HG02588 (cell line): Measurements from ENCODE around the gene POLR3A.
"Not testable (repeated sequence)": the region's sequence is repeated elsewhere in the genome, so short reads cannot be mapped to it uniquely, and the experiment has no call there.

Source experiments
- ATAC-seq: cut with Tn5 transposase; IDR thresholded peaks from one replicate; pipeline ENCODE4 v1.9.1; 2021; ENCODE audit warnings: mild to moderate bottlenecking, moderate library complexity; ENCODE audit not compliant: unreplicated experiment

The POLR3A gene

GRCh38 chr10:78025685-78026364 is 3.5 kb downstream of the POLR3A start:
- ATAC-seq: no peak

GRCh38 chr10:78023741-78024140 is 5.6 kb downstream of the POLR3A start:
- no peak for ATAC-seq

GRCh38 chr10:78021201-78021600 is 8.1 kb downstream of the POLR3A start:
- no peak for ATAC-seq

GRCh38 chr10:78019264-78019663 is 10.1 kb downstream of the POLR3A start:
- ATAC-seq: no peak

DNA sequence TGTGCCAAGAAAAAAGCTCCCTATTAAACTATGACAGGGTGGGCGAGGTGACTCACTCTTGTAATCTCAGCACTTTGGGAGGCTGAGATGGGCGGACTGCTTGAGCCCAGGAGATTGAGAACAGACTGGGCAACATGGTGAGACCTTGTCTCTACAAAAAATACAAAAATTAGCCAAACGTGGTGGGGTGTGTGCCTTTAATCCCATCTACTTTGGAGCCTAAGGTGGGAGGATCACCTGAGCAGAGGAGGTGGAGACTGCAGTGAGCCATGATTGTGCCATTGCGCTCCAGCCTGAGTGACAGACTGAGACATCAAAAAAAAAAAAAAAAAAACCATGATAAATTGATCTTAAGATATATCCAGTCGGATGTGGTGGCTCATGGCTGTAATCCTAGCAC is 11.5 kb downstream of the POLR3A start:
- no peak for ATAC-seq

- no peak for ATAC-seq
Measured at GRCh38 chr10:78015546-78015945, 13.8 kb downstream of the POLR3A start.

GRCh38 chr10:78013564-78013963 is 15.8 kb downstream of the POLR3A start:
- no peak for ATAC-seq

- ATAC-seq: no peak
Measured at GRCh38 chr10:78011065-78011464, 18.2 kb downstream of the POLR3A start.

DNA sequence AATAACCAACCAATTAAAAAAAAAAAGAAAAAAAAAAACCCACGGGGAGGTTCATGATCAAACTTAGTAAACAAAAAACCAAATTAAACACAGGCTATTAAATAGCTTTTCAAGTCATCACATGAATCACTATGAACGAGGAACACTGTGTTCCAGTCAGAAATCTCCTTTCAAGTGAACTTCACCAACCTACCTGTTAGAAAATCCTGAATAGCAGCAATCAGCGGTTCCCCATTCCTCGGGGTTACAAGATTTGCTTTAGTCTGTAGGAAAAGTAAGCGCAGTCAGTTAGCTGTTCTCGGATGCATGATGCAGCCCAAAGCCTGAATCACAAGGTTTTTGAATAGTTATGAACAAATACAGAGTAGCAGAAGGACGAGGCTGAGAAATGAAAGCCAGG is 19.0 kb downstream of the POLR3A start:
- ATAC-seq: no peak

- no peak for ATAC-seq
Measured at GRCh38 chr10:78009662-78010061, 19.7 kb downstream of the POLR3A start.

GRCh38 chr10:78007172-78007571 is 22.1 kb downstream of the POLR3A start:
- no peak for ATAC-seq

- ATAC-seq: no peak
Measured at GRCh38 chr10:78004215-78005026, 24.9 kb downstream of the POLR3A start.

- no peak for ATAC-seq
Measured at GRCh38 chr10:78002541-78003288, 26.6 kb downstream of the POLR3A start.

DNA sequence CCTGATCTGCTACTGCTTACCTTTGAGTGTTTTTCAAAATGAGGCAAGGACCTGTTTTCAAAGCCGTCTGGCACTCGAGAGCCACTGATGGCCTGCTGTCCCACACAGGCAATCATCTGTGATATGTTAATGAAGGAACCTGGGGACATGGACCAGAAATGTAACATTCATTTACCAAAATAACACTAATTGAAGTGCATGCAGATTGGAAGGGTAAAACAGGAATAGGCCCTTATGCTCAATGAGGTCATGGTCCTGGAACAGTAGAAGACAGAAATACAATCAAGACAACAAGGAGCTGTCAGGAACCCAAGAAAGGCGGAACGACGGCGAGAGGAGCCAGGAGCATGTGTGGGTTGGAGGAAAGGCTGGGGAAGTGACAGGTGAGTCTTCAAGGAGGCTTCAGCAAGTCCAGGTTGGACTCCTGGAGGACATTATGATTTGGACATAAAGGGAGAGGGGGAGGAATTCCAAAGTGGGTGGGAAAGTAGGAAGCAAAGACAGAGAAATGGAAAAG is 28.3 kb downstream of the POLR3A start:
- ATAC-seq: no peak

DNA sequence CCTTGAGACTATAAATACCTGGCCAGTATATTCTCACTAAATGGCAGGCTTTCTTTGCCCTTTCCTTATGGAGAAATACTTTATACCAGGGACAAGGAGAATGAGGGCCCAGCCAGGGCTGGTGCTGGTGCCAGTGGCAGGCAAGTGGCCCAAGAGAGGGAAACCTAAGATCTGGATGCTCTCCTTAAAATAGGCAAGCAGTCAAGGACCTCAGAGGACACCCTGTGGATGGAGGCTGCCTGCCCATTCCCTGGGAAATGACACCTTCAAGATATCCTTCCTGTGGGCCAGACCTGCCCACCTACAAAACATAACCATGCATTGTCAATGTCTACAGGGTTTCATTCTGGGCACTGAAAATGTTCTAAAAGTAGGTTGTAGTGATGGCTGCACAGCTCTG is 29.1 kb downstream of the POLR3A start:
- ATAC-seq: no peak

DNA sequence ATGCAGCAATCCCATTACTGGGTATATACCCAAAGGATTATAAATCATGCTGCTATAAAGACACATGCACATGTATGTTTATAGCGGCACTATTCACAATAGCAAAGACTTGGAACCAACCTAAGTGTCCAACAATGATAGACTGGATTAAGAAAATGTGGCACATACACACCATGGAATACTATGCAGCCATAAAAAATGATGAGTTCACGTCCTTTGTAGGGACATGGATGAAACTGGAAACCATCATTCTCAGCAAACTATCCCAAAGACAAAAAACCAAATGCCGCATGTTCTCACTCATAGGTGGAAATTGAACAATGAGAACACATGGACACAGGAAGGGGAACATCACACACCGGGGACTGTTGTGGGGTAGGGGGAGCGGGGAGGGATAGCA is 30.5 kb downstream of the POLR3A start:
- not testable (repeated sequence) for ATAC-seq

GRCh38 chr10:77993620-77994019 is 35.7 kb downstream of the POLR3A start:
- ATAC-seq: no peak

GRCh38 chr10:77989081-77989724 is 40.1 kb downstream of the POLR3A start:
- no peak for ATAC-seq

- ATAC-seq: no peak
Measured at GRCh38 chr10:77987671-77988255, 41.6 kb downstream of the POLR3A start.

- ATAC-seq: no peak
Measured at GRCh38 chr10:77984986-77985385, 44.3 kb downstream of the POLR3A start.
